Ascending aorta (tissue), 2 donors: ENCODE measurements around the gene NFAM1. TPM values are rescaled to one million over a fixed set of nuclear protein-coding genes. Genes with fewer than 3 reads are reported as not detected.
A peak's percentile ranks its signal among the peaks of the same experiment; 100 is the strongest.

Experiments
- DNase-seq, 2 donors: peaks; one replicate each; pipeline ENCODE4 v3.0.0-alpha.2; 2019; ENCODE audit warnings: low spot score in 2 of 2
- H3K27ac ChIP-seq, 2 donors: fragments of 200-600 bp; sonication (generic); one replicate each; pipeline ENCODE4 v1.5.1; 2016 to 2017; ENCODE audit warnings: mild to moderate bottlenecking in 1 of 2
- H3K27me3 ChIP-seq: fragments of 200-600 bp; sonication (generic); one replicate; pipeline ENCODE4 v1.5.1; 2017
- H3K36me3 ChIP-seq, 2 donors: fragments of 200-600 bp; sonication (generic); one replicate each; pipeline ENCODE4 v1.5.1; 2016
- H3K4me1 ChIP-seq, 2 donors: fragments of 200-600 bp; sonication (generic); one replicate each; pipeline ENCODE4 v1.5.1; 2016 to 2017; ENCODE audit warnings: mild to moderate bottlenecking in 1 of 2
- H3K4me3 ChIP-seq, 2 donors: fragments of 200-600 bp; sonication (generic); one replicate each; pipeline ENCODE4 v1.5.1; 2016 to 2017; ENCODE audit warnings: mild to moderate bottlenecking in 1 of 2
- H3K9me3 ChIP-seq, 2 donors: fragments of 200-600 bp; sonication (generic); one replicate each; pipeline ENCODE4 v1.5.1; 2016
- intact Hi-C: fragments of 100-400 bp; cut with DNase I; formaldehyde crosslinking; loops from one replicate; pipeline ENCODE4 v1.15.1; 2023
- total RNA-seq: library from RNA; depleted of rRNA; stranded (reverse); fragments of >200 nt; gene quantifications from one replicate; pipeline ENCODE4 v1.1.0, GENCODE V29; 2016
- TF ChIP-seq, protein P1 (sequence below), 3 experiments: fragments of 200-600 bp in 2 of 3; fragments of 450-650 bp in 1 of 3; sonication (generic) in 2 of 3; IDR thresholded peaks; one replicate each; pipeline ENCODE4 v1.5.1; 2016 to 2019; ENCODE audit warnings: antibody characterized with exemption in 3 of 3, mild to moderate bottlenecking in 1 of 3, moderate library complexity in 1 of 3

The NFAM1 gene
- total RNA-seq, 1 donor from 2014 or later = 1.5 TPM

DNA sequence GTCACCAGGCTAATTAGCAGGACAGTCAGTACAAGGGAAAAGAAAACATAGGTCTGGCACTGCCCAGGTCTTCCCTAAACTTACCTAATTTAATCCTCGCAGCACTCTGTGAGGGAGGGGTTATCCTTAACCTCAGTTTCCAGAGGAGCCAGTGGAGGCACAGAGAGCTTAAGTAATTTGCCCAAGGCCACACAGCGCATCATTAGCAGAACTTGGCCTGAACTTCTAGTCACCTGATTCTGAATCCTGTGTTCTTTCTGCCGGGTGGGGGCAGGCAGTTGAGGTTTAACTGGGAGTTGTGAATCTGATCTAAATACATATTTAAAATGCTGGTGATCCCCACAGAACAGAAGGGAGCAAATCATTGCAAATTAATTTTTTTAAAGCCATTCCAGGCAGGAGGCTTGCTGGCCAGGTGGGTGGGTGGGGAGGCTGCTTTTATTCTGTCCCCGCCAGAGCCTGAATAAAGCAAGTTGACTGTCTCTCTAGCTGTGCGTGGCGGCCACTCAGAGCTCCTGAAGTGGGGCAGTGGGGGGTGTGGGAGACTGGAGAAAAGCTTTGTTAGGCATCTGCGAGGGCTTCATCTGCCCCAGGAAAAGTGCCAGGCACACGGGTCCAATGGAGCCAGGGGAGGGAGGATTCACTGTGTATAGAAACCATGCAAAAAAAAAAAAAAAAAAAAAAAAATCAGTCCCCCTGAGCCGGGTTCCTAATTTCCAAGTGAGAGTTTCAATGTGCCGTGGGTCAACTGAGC lies 66.1 kb downstream of the NFAM1 start:
- peak overlapping the region in 1 of 2 donors; percentile 66 for H3K4me3 ChIP-seq
- H3K27ac ChIP-seq = peak overlapping the region; percentile 50 to 75
- no peak for DNase-seq
- no peaks in the 10 kb centered on the region for H3K36me3 ChIP-seq
- H3K4me1 ChIP-seq = peaks cover 20 to 37% of the 10 kb centered on the region in 2 donors
- no peaks in the 10 kb centered on the region for H3K27me3 ChIP-seq
- intact Hi-C loops = loop anchor here (5.0 kb wide), 2 partner anchors 71 to 289 kb away; partner anchors contain the start of gene SMDT1
- no peaks in the 10 kb centered on the region for H3K9me3 ChIP-seq
- TF ChIP-seq, protein P1, sequence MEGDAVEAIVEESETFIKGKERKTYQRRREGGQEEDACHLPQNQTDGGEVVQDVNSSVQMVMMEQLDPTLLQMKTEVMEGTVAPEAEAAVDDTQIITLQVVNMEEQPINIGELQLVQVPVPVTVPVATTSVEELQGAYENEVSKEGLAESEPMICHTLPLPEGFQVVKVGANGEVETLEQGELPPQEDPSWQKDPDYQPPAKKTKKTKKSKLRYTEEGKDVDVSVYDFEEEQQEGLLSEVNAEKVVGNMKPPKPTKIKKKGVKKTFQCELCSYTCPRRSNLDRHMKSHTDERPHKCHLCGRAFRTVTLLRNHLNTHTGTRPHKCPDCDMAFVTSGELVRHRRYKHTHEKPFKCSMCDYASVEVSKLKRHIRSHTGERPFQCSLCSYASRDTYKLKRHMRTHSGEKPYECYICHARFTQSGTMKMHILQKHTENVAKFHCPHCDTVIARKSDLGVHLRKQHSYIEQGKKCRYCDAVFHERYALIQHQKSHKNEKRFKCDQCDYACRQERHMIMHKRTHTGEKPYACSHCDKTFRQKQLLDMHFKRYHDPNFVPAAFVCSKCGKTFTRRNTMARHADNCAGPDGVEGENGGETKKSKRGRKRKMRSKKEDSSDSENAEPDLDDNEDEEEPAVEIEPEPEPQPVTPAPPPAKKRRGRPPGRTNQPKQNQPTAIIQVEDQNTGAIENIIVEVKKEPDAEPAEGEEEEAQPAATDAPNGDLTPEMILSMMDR (IDR thresholded peaks at IDR 0.05) = no peak

DNA sequence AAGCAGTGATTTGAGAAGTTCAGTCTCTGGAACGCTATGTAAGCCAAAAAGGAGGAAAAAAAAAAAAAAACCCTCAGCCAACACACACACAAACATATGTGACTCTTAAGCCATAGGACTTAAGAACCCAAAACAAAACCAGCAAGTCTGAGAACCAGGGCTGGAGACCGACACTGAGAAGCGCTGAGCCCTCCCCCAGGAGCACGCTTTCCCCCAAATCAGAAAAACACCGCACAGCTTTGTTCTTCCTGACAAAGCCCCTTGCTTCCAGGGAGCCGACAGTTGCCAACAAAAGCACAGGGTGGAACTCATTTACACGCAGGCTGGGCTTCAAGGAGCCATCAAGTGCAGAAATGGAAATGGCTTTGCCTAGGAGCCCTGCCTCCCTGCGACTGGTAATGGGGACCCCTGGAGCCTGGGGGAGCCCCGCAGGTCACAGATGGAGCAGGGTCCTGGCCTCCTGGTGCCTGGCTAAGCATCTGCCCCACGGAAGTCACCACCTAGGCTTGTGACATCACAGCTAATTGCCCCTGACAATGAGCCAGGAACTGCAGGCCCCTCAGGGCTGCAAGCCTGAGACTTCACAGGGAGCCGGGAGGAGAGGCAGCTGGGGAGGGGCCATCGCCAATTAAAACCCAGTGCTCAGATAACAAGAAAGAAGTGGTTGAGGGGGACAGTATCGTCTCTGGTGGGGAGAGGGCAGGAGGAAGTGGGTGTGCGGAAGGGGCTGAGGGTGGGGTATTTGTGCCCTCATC lies 66.9 kb downstream of the NFAM1 start:
- intact Hi-C loops = loop anchor here (5.0 kb wide), 2 partner anchors 72 to 288 kb away; partner anchors contain the start of gene SMDT1
- Histone ChIP-seq H3K27me3 (no peaks in the 10 kb centered on the region), H3K36me3 (no peaks in the 10 kb centered on the region), H3K27ac (peak overlapping the region; percentile 50 to 75), H3K4me3 (peak overlapping the region; percentile 7 to 31), H3K4me1 (peaks cover 20 to 37% of the 10 kb centered on the region in 2 donors), H3K9me3 (no peaks in the 10 kb centered on the region)
- TF ChIP-seq, protein P1 (IDR thresholded peaks at IDR 0.05) = no peak
- DNase-seq = no peak

DNA sequence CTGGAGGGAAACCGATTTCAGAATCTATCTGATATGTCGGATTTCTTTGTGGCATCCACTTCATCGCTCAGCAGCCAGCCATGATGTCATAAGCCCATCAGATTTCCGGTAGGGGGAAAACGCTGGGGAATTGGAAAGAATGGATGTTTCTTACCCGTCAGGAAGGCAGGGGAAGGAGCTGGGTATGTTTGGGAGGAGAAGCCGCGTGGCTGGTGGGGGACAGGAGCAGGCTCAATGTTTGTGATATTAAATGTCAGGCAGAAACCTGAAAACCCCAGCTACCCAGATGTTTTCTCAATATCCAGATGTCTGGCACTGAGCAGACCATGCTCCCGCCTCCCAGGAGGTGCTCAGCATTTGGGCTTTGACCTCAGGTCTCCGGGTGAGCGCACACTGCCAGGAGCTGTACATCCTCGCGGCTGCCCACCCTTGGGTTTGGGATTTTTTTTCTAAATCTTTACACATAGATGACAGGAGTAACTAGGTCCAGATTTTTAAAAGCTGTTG lies 67.5 kb downstream of the NFAM1 start:
- intact Hi-C loops = loop anchor here (5.0 kb wide), 2 partner anchors 73 to 287 kb away; partner anchors contain the start of gene SMDT1
- no peaks in the 10 kb centered on the region for H3K9me3 ChIP-seq
- no peaks in the 10 kb centered on the region for H3K27me3 ChIP-seq
- H3K4me3 ChIP-seq = peak overlapping the region in 1 of 2 donors; percentile 31
- no peaks in the 10 kb centered on the region for H3K36me3 ChIP-seq
- TF ChIP-seq, protein P1 (IDR thresholded peaks at IDR 0.05) = no peak
- peak in 1 of 2 donors; percentile 72 for DNase-seq
- H3K27ac ChIP-seq = peak overlapping the region; percentile 50 to 75
- H3K4me1 ChIP-seq = peaks cover 20 to 37% of the 10 kb centered on the region in 2 donors

DNA sequence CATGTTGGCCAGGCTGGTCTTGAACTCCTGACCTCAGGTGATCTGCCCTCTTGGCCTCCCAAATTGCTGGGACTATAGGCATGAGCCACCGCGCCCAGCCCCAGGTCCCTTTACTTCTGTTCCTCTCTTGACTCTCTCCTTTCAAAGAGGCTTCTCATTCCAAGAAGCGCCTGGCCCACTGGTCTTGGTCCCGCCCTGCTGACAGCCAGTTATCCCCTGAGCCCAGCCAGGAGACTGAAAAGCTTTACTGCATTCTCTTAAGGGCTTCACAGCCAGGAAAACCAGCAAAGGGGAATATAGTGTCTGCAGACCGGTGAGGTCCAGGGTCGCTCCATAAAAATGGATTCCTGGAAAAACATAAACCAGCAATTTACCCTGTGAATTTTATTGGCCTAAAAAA lies 68.3 kb downstream of the NFAM1 start:
- intact Hi-C loops = no loop called here
- TF ChIP-seq, protein P1 (IDR thresholded peaks at IDR 0.05) = no peak
- peaks cover 20 to 37% of the 10 kb centered on the region in 2 donors for H3K4me1 ChIP-seq
- no peaks in the 10 kb centered on the region for H3K9me3 ChIP-seq
- no peaks in the 10 kb centered on the region for H3K36me3 ChIP-seq
- H3K4me3 ChIP-seq = no peak overlapping the region
- DNase-seq = no peak
- no peaks in the 10 kb centered on the region for H3K27me3 ChIP-seq
- no peak overlapping the region for H3K27ac ChIP-seq

DNA sequence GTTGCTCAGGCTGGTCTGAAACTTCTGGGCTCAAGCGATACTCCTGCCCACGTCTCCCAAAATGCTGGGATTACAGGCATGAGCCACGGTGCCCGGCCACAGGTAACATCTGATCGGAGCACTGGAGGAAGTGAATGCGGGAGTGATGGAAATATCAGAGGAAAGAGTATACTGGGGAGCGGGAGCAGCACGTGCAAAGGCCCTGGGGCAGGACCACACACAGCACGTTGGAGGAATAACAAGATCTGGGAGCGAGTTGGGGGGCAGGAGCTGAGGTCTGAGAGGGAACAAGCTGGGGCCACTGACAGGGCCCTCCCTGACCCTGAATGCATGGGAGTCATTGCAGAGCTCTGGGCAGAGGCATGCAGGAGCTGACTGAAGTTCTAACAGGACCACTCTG lies 70.7 kb downstream of the NFAM1 start:
- intact Hi-C loops = no loop called here
- DNase-seq = no peak
- TF ChIP-seq, protein P1 (IDR thresholded peaks at IDR 0.05) = no peak
- H3K36me3 ChIP-seq = no peaks in the 10 kb centered on the region
- H3K9me3 ChIP-seq = no peaks in the 10 kb centered on the region
- H3K4me1 ChIP-seq = peaks cover 8 to 21% of the 10 kb centered on the region in 2 donors
- no peak overlapping the region for H3K27ac ChIP-seq
- H3K27me3 ChIP-seq = no peaks in the 10 kb centered on the region
- no peak overlapping the region for H3K4me3 ChIP-seq
